ENCODE results near the gene PXDN. TPM values are rescaled to one million over a fixed set of nuclear protein-coding genes. Genes with fewer than 3 reads are reported as not detected.
A peak's percentile ranks its signal among the peaks of the same experiment; 100 is the strongest.

Gene PXDN
- total and polyA plus RNA-seq, 7 donors: 4.1 to 15.4 (median 9.4) TPM

- no peak for DNase-seq
- WGBS, 3 donors: 75 to 100% (median 93%) methylated on average over 1 of the region's 1 CpG
- peaks cover 3% of the 10 kb centered on the region for H3K4me1 ChIP-seq
- no peak for ATAC-seq
- H3K4me3 ChIP-seq: no peak overlapping the region
- TF ChIP-seq CTCF (IDR thresholded peaks at IDR 0.05): no peak
- peaks cover 0 to 6% of the 10 kb centered on the region in 2 donors for H3K36me3 ChIP-seq (ENCODE audit: insufficient read depth in 1 of 2, low read depth in 1 of 2)
- H3K27ac ChIP-seq: no peak overlapping the region
- H3K9me3 ChIP-seq: no peaks in the 10 kb centered on the region
- intact Hi-C loops (cut with DNase I): no loop called here
- peaks cover 0 to 8% (median 3%) of the 10 kb centered on the region in 3 donors for H3K27me3 ChIP-seq (ENCODE audit: insufficient read depth in 3 of 3, low read length in 2 of 3)
These were observed 61.0 kb downstream of the PXDN start for GRCh38 chr2:1683297-1683696.

GRCh38 chr2:1682181-1682440 lies 62.2 kb downstream of the PXDN start:
- H3K9me3 ChIP-seq: no peaks in the 10 kb centered on the region
- peaks cover 0 to 7% (median 0%) of the 10 kb centered on the region in 3 donors for H3K27me3 ChIP-seq (ENCODE audit: insufficient read depth in 3 of 3, low read length in 2 of 3)
- DNase-seq (no peak), ATAC-seq (no peak)
- no peak for TF ChIP-seq CTCF (IDR thresholded peaks at IDR 0.05)
- no peak overlapping the region for H3K27ac ChIP-seq
- H3K4me3 ChIP-seq: no peak overlapping the region
- peaks cover 0 to 8% of the 10 kb centered on the region in 2 donors for H3K36me3 ChIP-seq (ENCODE audit: insufficient read depth in 1 of 2, low read depth in 1 of 2)
- intact Hi-C loops (cut with DNase I): no loop called here
- H3K4me1 ChIP-seq: peaks cover 3% of the 10 kb centered on the region

- Histone ChIP-seq H3K36me3 (ENCODE audit: insufficient read depth in 1 of 2, low read depth in 1 of 2) (peaks cover 0 to 10% of the 10 kb centered on the region in 2 donors), H3K4me1 (peaks cover 3% of the 10 kb centered on the region), H3K9me3 (no peaks in the 10 kb centered on the region), H3K4me3 (no peak overlapping the region), H3K27me3 (ENCODE audit: insufficient read depth in 3 of 3, low read length in 2 of 3) (peaks cover 0 to 12% (median 0%) of the 10 kb centered on the region in 3 donors), H3K27ac (no peak overlapping the region)
- WGBS, 3 donors: 64 to 77% (median 65%) methylated on average over 19 to 20 of the region's 20 CpGs
- peak in 1 of 2 donors; percentile 55 for DNase-seq
- TF ChIP-seq CTCF (IDR thresholded peaks at IDR 0.05): no peak
- peak in 1 of 4 donors; percentile 8 for ATAC-seq
- intact Hi-C loops (cut with DNase I): no loop called here
These were observed 62.8 kb downstream of the PXDN start for GRCh38 chr2:1681323-1682180.

- no peak overlapping the region for H3K4me3 ChIP-seq
- no peak for DNase-seq
- H3K9me3 ChIP-seq: no peaks in the 10 kb centered on the region
- H3K27me3 ChIP-seq (ENCODE audit: insufficient read depth in 3 of 3, low read length in 2 of 3): peaks cover 0 to 14% (median 0%) of the 10 kb centered on the region in 3 donors
- no peak for ATAC-seq
- no peaks in the 10 kb centered on the region for H3K4me1 ChIP-seq
- H3K27ac ChIP-seq: no peak overlapping the region
- no peak for TF ChIP-seq CTCF (IDR thresholded peaks at IDR 0.05)
- H3K36me3 ChIP-seq (ENCODE audit: insufficient read depth in 1 of 2, low read depth in 1 of 2): peaks cover 0 to 14% of the 10 kb centered on the region in 2 donors
- intact Hi-C loops (cut with DNase I): no loop called here
- WGBS, 3 donors: 31 to 39% (median 36%) methylated on average over 3 of the region's 3 CpGs
These were observed 63.3 kb downstream of the PXDN start for GRCh38 chr2:1681017-1681318.
